SKM-1 treated with dmso at 0.1 percent for 144 hours (cell line): ENCODE measurements around the gene AGFG2.

Experiments used
- DNase-seq: peaks from one replicate; lab custom pipeline; 2025; ENCODE audit not compliant: unreplicated experiment; lab: John Stamatoyannopoulos, UW

AGFG2 gene

DNA sequence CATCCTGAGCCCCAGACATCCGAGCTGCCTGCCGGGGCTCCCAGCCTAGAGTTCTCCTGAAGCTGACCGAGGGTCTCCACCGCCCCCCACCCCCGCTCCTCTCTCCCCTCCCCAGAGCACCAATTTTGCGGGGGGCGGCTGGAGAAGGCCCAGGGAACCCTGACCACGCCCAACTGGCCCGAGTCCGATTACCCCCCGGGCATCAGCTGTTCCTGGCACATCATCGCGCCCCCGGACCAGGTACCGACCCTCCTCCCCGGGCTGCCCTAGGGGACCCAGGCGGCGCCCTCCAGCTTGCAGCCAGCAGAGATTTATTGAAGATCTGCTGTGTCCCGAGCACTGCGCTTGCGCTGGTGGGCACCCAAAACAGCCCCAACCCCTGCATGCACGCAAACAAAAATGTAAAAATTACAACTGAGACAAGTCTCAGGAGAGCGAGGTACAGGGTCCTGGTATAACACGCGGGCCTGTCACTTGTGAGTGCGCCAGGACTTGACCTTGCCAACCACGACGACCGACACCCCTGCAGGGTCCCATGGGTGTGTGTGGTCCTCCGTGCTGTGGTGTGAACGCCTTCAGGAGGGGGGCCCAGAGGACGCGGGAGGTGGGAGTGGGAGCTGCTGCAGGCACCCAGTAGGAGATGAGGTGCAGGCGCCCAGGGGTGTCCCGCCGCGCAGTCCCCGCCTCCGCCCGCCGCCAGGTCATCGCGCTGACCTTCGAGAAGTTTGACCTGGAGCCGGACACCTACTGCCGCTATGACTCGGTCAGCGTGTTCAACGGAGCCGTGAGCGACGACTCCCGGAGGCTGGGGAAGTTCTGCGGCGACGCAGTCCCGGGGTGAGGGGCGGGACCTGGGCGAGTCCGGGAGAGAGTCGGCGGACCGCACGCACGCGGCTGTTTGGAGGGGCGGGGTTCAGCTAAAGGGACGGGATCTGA is 66.2 kb downstream of the AGFG2 start:
- DNase-seq: no peak

DNA sequence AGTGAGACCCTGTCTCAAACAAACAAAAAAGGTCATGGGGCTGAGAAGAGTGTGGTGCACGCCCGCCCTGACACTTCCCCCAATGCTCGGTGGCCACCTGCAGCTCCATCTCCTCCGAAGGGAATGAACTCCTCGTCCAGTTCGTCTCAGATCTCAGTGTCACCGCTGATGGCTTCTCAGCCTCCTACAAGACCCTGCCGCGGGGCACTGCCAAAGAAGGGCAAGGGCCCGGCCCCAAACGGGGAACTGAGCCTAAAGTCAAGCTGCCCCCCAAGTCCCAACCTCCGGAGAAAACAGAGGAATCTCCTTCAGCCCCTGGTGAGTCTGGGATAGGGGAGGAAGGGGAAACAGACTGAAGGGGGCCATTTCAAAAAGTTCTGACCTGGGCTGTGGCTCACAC is 67.3 kb downstream of the AGFG2 start:
- no peak for DNase-seq

DNA sequence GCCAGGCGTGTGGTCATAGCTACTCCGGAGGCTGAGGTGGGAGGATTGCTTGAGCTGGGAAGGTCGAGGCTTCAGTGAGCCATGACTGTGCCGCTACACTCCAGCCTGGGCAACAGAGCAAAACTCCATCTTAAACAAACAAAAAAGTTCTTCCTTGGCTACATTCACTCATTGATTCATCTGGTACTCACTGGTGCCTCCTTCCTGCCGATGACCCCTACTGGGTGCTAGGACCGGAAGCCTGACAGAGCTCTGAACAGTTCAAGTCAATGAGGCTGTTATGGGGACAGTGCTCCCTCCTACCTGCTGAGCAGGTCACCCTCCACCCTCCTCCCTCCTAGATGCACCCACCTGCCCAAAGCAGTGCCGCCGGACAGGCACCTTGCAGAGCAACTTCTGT is 68.1 kb downstream of the AGFG2 start:
- DNase-seq: no peak

DNA sequence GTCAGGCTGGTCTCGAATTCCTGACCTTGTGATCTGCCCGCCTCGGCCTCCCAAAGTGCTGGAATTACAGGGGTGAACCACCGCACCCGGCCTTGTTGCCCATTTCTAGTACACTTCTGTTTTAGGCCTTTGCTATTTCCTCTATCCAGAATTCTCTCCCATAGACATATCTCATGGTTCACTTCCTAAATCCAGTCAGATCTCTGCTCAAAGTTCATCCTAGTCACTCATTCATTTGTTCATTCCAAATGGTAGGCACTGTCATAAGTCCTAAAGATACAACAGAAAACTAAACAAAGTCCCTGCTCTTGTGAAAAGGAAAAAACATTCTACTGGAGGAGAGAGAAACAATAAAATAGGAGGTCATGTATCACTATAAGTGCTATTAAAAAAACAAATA is 71.0 kb downstream of the AGFG2 start:
- DNase-seq: no peak

DNA sequence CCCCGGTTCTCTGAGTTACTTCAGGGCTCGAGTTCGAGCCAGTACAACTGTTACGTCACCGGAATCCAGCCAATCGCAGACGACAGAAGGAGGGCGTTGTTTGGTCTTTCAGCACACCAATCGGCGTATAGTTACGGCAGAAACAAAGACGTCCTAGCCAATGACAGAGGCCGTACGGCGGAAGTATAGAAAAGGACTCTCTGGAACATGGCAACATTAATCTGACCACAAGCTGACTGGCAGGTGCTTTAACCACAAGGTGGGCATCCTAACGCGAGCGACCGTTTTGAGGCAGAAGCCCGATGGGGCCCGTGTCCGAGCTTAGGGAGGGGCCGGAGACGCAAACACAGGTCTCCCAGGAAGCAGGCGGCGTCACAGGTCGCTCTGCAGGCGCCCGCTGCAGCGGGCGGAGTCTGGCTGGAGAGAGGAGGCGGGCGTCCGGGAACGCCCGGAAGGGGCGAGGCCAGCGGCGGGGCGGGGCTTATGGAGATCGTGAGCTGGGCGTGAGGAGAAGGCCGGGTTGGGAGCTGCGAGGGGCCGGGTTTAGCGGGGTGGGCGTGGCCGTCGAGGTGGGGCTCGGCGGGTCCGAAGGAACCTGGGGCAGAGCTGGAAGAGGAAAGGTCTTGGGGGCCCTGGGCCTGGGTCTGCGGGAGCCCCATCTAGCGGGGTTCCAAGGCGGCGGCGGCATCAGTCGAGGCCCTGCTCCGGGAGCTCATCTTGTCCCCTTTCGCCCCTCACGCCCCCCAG is 73.2 kb downstream of the AGFG2 start, which contains the start of gene MOSPD3:
TSS of gene MOSPD3 (plus strand) at position 558 of the 747 bp plus-strand sequence. CDS start 252 bp downstream, outside the sequence.
- DNase-seq: peak; percentile 99

DNA sequence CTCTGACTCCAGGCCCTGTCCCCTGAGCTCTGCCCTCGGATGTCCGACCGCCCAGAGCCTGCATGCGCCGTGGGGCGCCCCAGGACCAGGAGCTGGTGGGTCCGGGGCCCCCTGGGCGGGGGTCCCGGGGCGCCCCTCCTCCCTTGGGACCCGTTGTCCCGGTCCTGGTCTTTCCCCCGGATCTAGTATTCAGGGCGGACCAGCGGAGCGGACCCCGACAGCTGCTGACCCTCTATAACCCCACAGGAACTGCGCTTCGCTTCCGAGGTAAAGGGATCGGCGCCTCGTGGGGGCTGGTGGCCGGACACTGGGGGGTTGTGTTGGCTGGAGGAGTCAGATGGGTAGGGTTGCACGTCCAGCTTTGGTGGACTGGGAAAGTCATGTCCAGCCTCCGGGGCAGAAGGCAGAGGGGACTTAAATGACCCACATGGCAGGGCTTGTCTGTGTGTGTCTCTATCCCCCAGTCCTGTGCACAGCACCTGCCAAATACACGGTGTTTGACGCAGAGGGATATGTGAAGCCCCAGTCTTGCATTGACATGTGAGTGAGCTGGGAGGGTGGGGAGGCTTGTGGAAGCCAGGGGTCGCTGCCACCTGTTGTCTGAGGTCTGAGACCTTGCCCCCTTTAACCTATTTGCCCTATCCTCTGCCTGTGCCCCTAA is 73.9 kb downstream of the AGFG2 start:
- no peak for DNase-seq

DNA sequence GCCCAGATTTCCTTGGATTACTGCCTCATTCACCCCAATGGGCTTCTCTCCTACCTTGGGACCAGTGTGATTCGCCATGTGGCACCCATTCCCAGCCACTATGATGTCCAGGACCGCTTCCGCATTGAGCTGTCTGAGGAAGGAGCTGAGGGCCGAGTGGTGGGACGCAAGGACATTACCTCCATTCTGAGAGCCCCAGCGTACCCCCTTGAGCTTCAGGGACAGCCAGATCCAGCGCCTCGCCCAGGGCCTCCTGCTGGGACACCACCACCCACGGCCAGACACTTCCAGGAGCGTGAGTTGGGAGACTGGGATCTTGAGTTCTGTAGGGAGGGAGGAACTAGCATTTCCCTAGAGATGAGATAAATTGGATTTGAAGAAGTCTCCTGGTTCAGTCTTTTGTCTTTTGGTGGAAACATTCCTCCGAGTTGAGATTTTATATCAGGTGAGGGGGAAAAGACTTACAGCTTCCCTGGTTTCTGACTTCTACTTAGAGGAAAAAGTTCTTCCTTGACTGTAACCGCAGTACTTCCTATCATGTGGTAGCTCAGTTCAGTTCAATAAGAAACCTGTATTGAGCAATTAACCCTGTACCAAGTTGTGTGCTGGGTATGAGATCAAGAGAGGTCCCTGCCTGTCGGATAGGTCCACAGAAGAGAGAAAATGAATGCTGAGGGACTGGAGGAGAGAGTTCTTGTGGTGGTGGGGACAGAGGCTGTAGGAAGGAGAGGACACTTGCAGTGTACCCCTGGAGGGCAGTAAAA is 74.6 kb downstream of the AGFG2 start:
- DNase-seq: peak; percentile 64

DNA sequence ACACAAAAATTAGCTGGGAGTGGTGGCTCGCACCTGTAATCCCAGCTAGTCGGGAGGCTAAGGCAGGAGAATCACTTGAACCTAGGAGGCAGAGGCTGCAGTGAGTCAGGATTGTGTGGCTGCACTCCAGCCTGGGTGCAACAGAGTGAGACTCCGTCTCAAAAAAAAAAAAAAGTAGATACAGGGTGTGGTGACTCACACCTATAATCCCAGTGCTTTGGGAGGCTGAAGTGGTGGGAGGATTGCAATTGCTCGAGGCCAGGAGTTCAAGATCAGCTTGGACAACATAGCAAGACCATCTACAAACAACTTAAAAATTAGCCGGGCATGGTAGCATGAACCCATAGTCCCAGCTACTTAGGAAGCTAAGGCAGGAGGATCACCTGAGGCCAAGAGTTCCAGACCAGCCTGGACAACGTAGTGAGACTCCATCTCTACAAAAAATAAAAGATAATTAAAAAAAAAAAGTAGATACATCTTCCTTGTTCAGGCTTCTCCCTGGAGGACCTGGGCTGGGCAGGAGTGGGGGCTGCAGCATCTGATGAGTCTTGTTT is 75.4 kb downstream of the AGFG2 start:
- DNase-seq: no peak
